D341Med (cell line): ENCODE results near the gene METAP2.
"Not testable (repeated sequence)": the region's sequence is repeated elsewhere in the genome, so short reads cannot be mapped to it uniquely, and the experiment has no call there.

Experiments
- DNase-seq: peaks from one replicate; pipeline ENCODE4 v3.0.0; 2012; ENCODE audit warnings: low spot score

METAP2 gene

DNA sequence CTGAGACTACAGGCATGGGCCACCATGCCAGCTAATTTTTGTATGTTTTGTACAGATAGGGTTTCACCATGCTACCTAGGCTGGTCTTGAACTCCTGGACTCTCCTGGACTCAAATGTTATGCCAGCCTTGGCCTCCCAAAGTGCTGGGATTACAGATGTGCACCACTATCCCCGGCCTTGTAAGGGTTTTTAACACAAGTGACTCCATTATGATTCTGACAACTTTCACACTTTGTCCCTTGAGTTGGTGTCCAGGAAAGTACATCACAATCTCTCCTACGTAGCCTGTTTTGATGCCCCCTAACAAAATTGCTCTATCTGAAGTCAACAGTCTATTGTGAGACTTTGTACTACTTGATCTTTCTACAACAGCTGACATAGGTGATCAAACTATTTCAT lies 11.4 kb upstream of the METAP2 start:
- DNase-seq: no peak

DNA sequence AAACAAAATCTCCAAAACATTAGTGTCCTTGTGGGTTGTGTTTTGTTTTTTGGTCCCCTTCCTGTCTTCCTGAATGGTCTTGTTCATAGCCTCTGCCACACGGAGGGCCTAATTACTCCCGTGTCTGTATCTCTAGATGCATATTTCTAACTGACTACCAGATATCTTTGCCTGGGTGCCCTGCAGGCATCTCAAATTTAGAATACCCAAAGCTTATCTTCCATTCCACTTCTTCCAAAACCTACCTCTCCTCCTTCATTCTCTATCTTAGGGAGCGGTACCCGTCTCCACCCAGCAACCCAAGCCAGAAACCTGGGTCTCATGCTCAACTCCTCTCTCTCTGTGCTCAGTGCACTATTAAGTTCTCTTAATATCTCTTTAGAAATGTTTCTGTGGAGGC lies 10.9 kb upstream of the METAP2 start:
- no peak for DNase-seq

DNA sequence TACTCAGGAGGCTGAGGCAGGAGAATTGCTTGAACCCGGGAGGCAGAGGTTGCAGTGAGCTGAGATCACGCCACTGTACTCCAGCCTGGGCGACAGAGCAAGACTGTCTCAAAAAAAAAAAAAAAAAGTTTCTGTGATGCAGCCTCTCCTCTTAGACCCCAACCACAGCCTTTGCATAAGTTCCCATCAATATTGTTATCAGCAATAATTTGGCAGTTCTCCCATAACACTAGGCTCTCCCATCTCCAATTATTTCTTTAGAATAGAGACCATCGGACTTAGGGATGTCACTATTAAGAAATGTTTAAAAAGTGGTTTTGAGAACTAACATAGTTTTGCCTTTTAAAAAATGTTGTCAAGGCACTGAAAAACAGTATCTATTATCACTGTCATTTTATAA lies 10.2 kb upstream of the METAP2 start:
- DNase-seq: not testable (repeated sequence)

DNA sequence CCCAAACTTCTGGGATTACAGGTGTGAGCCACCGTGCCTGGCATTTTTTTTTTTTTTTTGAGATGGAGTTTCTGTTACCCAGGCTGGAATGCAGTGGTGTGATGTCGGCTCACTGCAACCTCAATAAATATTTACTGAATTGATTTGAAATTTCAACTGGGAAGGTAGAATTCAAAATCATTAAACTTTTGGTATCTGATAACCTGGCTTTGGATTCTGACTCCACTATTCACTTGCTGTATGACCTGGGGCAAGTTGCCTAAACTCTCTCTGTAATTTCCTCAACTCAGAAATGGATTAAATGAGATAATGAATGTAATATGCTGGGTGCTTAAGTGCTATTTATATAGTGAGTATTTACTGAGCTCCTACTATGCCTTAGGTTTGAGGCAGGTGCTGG lies 8.7 kb upstream of the METAP2 start:
- DNase-seq: no peak

DNA sequence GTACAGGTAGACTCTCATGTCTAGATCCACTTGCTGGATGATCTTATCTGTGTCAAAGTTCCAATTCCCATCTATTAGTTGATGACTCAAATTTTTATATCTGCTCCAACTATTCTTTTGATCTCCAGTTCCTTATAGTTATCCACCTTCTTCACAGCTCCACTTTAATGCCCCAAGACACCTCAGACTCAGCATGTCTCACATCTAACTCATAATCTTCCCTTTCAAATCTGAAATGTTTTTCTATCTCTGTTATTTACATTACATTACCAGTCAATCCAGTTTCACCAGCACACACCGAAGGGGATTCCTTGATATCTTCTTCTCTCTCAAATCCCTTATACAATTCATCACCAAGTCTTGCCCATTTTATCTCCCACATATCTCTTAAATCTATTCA lies 3.7 kb upstream of the METAP2 start:
- no peak for DNase-seq

DNA sequence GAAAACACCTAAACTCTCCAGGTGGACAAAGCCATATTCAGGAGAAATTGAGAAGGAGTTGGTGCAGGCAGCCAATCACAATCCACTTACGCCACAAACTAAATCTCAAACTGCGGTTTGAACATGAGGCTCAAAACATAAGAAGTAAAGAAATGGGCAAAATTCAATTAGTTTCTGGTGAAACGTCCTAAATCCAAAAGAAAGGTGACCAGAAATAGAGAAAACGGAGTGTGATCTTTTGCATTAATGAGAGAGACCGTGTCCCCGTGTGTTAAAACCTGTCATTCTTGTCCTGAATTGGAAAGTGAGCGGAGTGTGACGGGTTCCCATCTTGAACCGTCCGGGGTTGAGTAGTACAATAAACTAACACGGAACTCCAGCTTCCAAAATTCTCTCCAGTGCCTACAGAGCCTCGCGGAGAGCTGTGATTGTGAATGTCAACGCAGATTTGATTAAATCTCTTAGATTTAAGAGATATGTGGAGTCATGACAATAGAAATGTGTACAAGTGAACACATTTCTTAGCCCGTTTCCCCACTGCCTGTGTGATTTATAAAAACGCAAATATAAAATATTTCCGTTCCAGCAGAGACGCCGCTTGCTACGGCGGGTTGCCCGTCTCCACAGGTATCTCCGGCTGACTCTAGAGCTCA lies 595 bp upstream of the METAP2 start:
- DNase-seq: peak; percentile 51

DNA sequence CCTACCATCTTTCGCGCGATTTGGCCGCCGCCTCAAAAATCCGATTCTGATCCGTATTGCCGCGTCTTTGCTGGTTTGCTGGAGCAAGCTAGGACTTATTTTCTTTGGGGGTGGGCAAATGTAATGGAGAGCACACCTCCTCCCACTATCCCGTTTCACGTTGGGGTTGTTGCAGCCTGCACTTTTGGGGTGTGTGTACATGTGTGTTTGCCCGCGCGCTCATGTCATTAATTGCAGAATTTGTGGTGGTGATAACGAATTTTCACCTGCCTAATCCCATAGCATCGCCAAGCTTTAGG lies 657 bp downstream of the METAP2 start:
- no peak for DNase-seq

DNA sequence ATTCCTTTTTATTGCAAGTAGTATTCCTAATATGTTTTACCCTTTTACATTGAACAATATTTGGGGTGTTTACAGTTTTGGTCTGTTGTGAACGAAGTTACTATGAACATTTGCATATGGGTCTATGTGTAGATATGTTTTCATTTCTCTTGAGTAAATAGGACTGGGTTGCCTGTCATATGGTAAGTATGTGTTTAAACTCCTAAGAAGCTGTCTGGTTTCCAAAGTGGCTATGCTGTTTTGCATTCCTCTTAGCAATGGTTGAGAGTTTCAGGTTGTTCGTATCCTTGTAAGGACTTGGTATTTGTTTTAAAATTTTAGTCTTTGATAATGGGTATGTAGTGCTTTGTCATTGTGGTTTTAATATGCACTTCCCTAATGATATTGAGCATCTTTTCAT lies 6.3 kb downstream of the METAP2 start:
- no peak for DNase-seq

DNA sequence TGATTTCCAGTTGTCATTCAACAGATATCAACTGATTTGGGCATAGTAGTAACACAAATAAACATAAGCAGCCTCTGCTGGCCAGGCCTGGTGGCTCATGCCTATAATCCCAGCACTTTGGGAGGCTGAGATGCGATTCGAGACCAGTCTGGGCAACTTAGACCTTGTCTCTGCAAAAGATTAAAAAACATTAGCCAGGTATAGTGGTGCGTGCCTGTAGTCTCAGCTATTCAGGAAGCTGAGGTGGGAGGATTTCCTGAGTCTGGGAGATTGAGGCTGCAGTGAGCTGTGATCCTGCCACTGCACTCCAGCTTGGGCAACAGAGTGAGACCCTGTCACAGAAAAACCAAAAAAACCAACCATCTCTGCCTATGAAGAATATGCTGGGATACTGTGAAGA lies 7.1 kb downstream of the METAP2 start:
- DNase-seq: no peak

DNA sequence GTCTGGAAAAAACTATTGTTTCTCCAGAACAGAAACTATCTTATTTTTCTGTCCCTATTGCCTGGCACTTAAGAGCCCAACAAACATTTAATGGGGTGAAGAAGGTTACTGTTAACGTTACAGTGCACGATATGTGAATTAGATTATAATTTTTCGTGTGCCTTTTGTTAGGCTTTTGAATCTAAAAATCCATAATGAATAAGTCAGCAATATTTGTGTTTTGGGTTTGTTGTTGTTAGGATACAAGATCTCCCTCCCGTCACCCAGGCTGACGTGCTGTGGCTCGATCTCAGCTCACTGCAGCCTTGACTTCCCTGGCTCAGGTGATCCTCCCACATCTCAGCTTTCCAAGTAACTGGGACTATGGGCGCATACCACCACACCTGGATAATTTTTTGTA lies 7.9 kb downstream of the METAP2 start:
- no peak for DNase-seq

DNA sequence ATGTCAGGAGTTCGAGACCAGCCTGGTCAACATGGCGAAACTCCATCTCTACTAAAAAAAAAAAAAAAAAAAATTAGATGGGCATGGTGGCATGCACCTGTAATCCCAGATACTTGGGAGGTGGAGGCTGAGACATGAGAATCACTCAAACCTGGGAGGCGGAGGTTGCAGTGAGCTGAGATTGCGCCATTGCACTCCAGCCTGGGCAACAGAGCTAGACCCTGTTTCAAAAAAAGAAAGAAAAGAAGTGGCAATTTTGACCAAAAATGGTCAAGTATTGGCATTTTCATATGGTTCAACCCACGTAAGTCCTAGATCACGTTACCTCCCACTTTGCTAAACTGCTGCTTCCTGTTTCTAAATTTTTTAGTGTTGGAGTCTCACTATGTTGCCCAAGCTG lies 8.6 kb downstream of the METAP2 start:
- not testable (repeated sequence) for DNase-seq

DNA sequence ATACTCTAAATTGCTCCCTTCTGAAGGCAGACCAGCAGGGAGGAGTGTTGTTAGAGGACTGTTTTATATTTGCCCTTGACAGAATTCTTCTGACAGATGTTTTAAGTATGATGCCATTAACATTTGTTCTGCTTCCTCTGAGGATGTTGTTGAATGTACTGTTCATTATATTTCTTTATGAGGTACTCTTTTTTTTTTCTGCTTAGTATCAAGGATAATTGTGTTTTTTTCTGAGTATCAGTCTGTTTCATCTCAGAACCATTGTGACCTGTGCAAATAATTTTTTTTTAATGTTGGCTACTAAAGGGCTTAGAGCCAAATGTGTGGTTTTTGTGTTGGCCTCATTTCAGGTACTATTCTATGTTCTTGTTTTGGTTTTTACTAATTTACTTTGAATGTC lies 10.6 kb downstream of the METAP2 start:
- no peak for DNase-seq

DNA sequence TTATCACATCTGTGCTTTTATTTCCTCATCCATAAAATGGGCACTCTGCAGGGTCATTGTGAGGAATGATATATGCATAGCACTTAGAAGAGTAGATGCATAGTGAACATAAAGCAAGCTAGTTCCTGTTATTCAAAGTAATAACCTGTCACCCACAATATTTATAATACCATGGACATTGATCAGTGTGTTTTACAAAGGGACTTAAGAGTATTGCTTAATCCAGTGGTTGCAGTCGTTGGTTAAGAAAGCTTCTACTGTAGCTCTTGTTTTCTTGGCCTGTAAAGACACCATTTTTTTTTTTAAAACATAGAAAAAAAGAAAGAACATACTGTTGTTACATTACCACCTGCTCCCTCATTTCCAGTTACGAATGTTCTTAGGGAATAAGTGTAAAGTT lies 13.1 kb downstream of the METAP2 start:
- no peak for DNase-seq

DNA sequence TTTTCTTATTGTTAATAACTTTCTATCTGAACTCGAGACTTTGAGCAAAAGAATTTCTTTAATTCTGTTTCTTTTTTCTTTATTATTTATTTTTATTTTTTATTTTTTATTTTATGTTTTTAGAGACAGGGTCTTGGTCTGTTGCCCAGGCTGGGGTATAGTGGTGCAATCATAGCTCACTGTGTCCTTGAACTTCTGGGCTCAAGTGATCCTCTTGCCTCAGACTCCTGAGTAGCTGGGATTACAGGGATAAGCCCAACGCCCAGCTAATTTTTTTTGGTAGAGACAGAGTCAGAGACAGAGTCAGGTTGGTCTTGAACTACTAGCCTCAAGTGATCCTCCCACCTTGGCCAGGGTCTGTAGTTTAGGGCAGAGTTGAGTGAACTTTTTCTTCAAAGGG lies 18.5 kb downstream of the METAP2 start:
- no peak for DNase-seq

DNA sequence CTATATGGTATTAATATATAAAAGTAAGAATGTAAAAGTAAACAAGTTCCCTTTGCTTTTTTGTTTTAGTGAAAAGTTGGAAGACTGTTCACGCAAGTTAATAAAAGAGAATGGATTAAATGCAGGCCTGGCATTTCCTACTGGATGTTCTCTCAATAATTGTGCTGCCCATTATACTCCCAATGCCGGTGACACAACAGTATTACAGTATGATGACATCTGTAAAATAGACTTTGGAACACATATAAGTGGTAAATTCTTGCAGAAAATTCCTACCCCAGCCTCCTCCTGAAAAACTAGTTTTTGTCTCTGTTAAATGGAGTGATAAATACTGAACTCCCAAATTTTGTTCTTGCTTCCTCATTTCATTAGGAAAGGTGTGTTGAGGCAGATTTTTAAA lies 20.9 kb downstream of the METAP2 start:
- no peak for DNase-seq

DNA sequence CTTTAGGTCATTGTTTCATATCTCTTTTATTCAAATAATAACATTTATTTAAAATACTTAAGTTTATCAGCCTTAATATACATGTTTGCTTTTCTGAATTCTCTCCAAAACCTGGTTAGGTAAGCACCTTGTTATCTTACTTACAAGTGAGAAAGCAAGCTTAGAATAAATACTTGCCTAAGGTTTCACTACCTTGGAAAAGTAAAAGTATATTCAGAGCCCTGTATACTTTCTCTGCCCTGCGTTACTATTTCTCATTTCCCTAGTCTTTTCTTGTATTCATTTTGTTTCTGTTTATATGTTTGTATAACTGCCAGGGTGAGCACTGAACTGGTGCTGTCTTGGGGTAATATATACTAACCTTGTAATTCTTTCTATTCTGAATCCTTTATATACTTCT lies 21.5 kb downstream of the METAP2 start:
- no peak for DNase-seq

DNA sequence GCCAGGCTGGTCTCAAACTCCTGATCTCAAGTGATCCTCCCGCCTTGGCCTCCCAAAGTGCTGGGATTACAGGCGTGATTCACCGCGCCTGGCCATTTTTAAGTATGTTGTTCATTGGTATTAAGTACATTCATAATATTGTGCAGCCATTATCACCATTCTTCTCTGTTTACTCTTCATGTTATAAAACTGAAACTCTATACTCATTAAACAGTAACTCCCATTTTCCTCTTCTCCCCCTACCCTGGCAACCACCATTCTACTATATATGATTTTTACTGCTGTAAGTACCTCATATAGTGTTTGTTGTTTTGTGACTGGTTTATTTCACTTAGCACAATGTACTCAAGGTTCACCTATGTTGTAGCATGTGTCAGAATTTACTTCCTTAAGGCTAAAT lies 23.1 kb downstream of the METAP2 start:
- no peak for DNase-seq

DNA sequence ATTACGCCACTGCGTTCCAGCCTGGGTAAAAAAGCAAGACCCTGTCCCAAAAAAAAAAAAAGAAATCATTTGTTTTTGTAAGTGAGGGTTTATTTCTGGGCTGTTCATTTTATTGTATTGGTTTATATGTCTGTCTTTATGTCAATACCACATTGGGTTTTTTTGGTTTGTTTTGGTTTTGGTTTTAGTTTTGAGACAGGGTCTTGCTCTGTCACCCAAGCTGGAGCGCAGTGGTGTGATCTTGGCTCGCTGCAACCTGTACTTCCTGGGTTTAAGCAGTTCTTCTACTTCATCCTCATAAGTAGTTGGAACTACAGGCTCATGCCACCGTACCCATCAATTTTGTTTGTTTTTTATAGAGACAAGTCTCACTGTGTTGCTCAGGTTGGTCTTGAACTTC lies 25.0 kb downstream of the METAP2 start:
- DNase-seq: no peak

DNA sequence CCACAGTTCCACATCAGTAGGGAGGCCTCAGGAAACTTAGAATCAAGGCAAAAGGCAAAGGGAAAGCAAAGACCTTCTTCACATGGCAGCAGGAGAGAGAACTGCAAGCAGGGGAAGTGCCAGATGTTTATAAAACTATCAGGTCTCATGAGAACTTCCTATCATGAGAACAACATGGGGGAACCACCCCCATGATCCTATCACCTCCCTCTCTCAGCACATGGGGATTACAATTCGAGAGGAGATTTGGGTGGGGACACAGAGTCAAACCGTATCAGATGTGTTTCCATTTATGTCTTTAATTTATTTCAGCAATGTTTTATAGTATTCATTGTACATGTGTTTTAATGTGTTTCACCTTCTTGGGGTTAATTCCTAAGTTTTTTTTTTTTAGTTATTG lies 25.8 kb downstream of the METAP2 start:
- no peak for DNase-seq

DNA sequence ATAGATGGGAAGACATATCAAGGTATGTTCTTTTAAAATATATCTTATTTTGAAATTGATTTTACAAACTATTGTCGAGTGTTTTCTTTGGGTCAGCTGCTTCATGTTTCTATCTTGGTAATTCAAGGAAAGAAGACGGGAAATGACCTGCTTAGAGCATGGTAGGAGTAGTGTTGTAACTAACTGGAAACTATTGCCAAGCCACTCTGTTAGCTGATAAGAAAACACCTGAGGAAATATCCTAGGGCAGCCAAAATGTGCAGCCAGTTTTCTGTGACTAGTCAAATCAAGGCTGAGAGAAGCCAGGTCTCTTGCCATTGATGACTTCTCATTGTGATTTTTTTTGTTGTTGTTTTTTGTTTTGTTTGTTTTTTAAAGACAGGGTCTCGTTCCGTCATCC lies 30.2 kb downstream of the METAP2 start:
- DNase-seq: no peak

DNA sequence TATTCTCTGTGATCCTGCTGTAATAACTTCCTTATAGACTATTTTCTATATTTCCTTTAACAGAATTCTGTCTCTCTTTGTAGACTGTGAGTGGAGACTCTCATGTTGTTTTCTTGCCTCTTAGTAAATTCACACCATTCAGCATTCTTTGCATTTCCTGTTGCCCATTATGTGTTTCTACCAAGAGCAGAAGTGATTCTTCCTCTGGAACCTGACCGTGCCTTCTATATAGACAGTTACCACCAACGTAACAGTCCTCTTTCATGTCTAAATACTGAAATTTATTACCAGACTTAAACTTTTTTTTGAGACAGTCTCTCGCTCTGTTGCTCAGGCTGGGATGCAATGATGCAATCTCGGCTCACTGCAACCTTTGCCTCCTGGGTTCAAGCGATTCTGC lies 31.1 kb downstream of the METAP2 start:
- DNase-seq: no peak

DNA sequence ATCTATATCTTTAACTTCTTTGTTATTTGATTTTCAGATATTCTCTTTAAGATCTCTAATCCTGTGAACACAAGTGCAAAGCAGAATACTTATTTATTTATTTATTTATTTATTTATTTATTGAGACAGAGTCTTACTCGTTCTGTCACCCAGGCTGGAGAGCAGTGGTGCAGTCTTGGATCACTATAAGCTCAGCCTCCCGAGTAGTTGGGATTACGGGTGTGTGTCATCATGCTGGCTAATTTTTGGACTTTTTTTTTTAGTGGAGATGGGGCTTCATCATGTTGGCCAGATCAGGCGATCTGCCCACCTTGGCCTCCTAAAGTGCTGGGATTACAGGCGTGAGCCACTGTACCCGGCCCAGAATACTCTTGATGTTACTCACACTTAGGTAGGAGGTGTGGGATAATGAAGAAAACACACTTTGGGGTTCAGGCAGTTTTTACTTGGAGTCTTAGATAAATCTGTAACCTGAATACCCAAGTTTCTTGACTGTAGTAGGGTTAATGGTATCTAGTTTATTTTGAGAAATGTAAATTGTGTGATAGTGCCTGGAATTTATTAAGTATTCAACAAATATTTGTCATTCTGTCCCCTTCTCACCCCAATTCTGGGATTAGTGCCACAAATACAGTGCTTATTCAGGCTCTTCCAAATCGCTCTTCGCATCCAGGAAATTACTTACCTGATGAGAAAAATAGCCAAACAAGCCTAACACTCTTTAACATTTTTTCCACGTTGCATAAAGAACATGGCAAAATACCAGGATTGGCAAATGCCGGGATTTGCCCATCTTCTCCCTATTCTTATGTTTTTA lies 33.0 kb downstream of the METAP2 start:
- DNase-seq: no peak

DNA sequence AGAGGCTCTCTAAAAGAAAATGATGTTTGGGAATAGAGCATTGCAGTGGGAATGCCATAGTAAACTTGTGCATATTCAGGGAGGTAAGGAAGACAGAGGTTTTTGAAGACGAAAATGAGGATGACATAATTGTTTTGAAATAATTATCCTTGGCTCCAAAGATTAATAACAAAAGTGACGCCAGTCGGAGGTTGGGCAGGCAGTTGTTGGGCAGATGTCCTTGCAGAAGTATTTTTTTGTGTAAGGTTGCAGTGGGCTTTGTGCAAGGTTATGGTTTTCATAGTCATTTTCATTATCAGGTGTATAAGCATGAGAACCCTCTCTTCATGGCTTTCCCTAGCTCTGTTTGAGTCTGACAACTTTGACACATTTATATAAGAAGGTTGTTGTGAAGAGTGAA lies 35.3 kb downstream of the METAP2 start:
- DNase-seq: no peak

DNA sequence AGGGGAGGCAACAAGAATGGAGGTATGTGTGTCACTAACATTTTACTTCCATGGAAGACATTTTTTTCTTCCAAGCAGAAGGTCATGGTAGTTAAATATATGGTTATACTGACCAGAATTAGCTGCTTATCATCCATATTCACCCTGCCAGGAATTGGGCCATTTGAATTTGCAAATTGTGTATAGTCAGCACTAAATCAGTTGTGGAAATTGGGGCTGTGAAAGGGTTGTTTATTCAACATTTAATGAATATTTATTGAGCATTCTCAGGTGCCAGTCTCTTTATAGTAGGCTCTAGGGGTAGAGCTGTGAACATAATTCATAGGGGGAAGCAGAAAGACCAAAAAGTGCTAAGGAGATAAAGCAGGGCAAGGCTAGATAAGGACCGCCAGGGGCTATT lies 38.0 kb downstream of the METAP2 start:
- no peak for DNase-seq
